HG03108 (cell line): Measurements from ENCODE around the gene PRRC1.

Experiments
- ATAC-seq: cut with Tn5 transposase; IDR thresholded peaks from one replicate; pipeline ENCODE4 v1.9.1; 2021; ENCODE audit warnings: moderate library complexity; ENCODE audit not compliant: unreplicated experiment

The PRRC1 gene

GRCh38 chr5:127574852-127575679, 57.6 kb downstream of the PRRC1 start:
- no peak for ATAC-seq

- no peak for ATAC-seq
These were observed 60.0 kb downstream of the PRRC1 start for GRCh38 chr5:127577458-127577857.

GRCh38 chr5:127580731-127581130, 63.3 kb downstream of the PRRC1 start:
- no peak for ATAC-seq

DNA sequence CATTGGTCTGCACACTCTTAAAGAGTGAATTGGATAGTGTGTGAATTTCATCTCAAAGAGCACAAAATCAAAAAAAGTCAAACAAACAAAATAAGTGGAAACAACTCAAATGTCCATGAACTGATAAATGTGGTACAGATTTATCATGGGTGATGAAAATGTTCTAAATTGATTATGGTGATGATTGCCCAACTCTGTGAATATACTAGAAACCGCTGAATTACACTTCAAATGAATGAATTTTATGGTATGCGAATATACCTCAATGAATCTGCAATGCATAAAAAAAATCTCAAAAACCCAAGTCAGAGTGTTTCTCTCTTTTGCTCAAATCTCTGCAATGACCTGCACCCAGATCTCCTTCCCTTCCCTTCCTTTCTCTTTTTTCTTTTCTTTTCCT, 64.0 kb downstream of the PRRC1 start:
- no peak for ATAC-seq

DNA sequence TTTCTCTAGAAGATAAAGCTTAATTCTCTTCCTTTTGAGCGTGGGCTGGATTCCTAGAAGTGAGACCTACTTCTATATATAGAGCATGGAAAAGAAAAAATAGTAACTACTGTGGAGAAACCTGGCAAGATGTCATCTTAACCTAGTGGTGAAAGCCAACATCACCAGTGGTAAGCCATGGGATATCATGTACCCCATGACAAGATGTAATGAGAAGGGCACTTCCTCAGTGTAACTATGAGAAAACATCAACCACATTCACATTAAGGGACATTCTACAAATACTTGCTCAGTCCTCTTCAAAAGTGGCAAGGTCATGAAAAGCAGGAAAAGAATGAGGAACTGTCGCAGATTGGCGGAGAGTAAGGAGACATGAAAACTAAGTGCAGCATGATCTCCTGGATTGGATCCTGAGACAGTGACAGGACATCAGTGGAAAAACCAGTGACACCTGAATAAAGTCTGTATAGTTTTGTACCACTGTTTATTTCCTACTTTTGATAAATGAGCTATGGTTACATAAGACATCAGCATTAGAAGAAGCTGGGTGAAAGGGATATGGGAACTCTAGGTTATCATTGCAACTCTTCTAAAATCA, 65.4 kb downstream of the PRRC1 start:
- ATAC-seq: no peak

DNA sequence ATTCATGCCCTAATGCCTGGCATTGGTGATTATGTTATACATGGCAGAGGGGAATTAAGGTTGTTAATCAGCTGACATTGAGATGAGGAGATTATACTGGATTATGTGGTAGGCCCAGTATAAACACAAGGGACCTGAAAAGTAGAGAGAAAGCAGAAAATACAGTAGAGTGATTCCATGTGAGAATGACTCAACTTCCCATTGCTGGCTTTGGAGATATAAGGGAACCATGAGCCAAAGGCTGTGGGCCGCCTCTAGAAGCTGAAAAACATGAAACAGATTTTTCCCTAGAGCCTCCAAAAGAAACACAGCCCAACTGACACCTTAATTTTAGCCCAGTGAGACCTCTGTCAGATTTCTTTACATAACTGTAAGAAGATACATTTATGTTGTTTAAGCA, 66.4 kb downstream of the PRRC1 start:
- ATAC-seq: no peak

DNA sequence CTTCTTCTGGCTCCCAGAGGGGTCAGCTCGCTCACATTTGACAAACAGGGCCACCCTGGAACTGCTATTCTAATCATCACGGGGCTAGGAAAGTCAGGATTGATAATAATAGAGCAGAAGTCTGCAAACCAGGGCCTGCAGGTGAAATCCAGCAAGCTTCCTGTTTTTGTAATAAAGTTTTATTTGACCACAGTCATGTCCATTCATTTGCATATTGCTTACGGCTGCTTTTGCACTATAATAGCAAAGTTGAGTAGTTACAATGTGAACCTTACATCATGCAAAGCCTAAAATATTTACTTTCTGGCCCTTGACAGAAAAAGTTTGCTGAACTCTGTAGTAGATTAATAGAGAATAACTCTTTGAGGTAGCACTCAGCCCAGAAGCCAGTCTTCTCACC, 68.2 kb downstream of the PRRC1 start:
- no peak for ATAC-seq

DNA sequence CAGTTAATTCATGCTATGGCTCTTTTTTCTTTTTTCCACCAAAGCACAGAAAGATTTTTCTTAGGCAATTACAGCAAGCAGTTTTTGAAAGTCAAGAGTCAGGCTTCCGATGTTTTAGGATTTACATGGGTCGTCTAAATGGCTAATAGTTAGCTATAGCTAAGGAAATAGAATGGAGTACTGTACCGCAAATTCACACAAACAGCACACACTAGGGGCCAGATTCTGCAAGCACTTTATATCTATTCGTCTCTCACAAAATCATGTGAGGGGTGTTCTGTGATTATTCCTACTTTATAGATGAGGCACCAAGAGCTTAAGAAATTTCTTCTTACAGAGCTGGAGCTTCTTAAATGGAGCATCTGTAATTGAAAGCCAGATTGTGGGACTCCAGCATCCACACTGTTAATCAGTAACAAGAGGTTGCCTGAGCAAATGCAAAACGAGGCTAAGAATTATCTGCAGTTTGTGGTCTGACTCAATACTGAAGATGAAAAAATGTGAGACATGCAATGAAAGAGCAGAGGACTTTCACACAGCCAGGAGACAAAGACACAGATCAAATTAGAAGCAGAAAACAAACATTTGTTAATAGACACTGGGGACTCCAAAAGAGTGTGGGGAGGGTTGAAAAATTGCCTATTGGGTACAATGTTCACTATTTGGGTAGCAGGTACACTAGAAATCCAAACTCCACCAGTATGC, 68.8 kb downstream of the PRRC1 start:
- peak; percentile 78 for ATAC-seq

DNA sequence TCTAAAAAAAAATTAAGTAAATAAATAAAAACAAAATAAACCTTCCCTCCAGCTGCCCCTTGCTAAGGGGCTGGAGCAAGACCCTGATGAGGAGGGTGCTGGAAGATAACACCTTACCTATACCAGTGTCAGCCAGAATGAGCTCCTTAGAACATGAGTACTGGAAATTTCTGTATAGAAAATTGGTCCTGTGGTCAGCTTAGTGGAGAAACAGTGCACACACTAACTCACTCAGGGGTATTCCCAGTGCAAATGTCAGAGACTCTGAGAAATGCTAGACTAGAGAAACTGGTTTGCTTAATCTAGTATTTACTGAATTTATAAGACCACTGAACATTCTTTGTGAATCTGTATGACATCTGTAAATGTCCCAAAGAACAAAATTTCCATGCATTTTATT, 69.4 kb downstream of the PRRC1 start:
- peak; percentile 50 for ATAC-seq

DNA sequence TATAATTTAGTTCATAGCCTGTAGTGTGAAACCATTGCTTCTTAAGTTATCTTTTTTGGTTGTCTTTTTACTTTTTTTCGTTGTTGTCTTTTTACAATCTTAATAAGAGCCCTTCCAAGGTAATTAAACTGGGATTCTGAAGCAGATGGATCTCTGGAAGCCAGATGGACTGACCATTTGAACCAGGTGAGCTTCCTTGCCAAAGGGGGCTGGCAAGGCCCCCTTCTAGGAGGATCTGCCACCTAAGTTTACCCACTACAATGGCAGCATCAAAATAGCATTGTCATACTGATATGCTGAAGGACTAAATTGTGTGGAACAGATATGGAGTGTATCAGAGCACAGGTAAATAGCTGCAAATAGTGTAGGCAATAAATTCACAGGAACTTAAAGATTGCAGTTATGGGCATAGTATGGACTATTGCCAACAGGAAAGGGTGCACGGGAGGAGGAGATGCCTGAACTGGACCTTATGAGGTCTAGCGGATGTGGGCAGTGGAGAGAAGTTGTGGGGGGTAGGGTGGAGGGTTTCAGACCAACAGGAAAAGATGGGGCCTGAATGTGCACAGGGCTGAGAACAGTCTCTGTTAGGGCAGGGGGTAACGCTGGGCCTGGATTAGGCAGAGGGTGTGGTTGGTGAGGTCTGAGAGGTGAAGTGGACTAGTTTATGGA, 69.9 kb downstream of the PRRC1 start:
- ATAC-seq: no peak

- ATAC-seq: no peak
These were observed 70.9 kb downstream of the PRRC1 start for GRCh38 chr5:127588368-127588767.

DNA sequence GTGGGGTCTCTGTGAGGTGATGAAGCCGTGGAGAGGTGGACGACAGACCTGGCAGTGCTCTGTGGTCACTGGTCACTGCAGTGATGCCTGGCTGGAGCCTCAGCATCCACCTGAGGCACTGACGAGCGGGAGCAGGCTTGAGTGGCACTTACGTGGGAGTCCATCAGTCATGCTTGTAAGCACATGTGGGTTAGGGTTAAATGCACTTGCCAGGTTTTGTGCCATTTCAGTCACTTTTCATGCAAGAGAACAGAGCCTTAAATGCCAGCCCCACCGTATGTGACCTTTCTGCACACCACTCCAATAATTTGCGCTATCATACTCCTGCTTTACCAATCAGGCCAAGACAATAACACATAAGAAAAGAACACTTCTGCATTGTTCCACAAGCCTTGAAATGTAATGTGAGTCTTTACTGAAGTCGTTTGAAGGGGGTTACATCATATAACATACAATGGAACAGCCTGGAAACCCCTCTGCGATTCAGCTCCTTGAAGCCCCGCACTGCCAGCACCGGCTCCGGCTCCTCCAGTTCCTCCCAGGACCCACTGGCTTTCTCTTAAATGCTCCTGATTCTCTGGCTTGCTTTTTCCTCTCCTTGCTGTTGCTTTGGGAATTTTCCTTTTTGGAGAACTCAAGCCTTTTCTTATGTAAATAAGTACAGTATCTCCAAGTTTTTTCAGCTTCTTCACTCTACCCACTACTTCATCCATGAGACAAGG, 72.0 kb downstream of the PRRC1 start:
- no peak for ATAC-seq

DNA sequence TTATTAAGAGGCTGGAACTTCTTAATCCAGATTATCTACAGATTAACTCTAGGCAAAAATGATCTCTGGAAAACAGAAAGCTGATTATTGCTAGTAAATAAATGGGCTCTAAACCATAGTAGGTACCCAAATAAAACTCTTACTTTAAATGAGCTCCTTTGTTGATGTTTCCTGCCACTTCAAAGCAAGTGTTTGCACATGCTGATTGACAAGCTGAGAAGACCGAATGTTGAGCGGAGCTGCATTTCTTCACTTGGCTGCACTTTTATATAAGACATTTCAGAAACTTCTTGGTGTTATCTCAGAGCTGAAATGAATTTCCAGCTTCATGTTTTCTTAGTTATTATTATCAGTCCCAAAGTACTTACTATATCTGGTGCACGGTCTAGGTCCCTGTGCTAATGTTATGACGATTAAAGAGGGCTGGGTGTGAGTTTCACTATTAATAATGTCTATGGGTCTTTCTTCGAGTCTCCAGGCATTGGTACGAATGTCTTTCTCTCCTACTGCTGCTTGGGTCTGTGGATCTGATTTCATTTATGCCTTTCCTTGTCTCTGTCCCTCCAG, 72.8 kb downstream of the PRRC1 start:
- no peak for ATAC-seq

DNA sequence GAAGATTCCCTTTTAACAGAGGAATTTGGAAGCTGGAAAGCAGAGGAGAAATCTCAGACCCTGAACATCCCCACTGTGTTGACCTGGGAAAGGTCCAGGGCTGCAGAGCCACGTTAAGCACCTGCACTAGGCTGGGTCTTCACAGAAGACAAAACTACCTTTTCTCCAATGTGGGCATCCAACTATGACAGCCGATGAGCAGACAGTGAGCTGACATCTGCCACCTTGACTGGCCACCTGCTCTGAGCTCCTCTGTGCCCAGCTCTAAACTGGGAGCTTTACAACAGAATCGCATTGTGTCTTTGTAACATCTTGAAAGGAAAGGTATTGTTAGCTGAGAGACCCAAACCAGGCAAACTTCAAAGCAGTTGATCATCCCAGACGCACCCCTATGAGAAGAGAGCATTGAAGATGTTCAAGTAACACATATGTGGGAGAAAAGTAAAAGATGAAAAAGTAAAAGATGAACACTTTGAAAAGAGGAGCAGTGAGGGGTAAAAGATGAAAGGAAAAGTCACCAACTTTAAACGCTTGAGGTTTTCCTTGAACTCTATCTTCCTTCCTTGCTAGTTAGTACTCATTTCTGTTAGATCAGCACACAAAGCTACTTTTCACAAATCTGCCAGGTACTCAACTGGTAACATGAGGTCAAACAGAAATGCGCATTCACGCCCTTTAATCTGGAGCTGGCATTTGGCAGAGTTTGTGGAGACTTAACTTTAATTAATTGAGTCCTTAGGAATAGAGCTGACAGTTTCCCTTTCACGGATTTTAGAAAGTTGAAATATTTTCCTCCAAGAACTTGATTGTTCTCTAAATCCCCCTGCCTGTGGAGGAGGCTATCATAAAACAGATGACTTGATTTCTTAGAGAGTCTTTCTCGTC, 78.3 kb downstream of the PRRC1 start:
- no peak for ATAC-seq

- ATAC-seq: no peak
These were observed 79.1 kb downstream of the PRRC1 start for GRCh38 chr5:127596501-127596900.

- ATAC-seq: no peak
These were observed 81.9 kb downstream of the PRRC1 start for GRCh38 chr5:127599320-127599719.

DNA sequence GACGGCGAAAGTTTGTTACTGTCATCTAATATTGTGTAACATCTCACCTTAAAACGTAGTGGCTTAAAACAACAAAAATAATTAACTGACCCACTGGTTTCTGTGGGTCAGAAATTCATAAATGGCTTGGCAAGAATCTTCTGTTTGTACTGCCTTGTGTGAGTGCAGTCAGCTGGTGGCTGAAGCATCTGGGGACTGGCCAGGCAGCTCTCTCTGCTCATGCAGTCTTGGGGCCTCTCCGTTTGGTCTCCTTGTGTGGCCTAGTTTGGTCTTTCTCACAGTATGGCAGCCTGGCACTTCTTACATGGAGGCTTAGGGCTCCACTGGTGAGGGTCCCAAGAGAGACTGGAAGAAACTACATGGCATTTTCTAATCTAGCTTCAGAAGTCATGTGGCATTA, 82.4 kb downstream of the PRRC1 start:
- no peak for ATAC-seq

DNA sequence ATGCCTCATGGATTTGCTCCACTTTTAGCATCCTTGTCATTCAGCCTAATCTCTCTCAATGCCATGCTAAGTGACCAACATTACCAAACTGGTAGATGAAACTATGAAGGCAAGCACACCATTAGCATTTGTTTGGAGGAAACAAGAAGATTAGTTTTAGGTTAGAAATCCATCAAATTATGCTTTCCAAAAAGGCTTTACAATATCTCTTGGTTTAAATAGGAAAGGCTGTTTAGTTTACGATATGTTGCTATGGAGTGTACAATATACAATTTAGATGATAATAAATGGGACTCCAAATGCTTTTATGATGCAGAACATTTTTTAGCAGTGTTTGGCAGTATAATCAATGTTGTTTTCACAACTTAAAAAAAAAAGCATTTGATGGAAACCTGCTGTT, 83.7 kb downstream of the PRRC1 start:
- no peak for ATAC-seq

GRCh38 chr5:127601601-127602000, 84.2 kb downstream of the PRRC1 start:
- ATAC-seq: no peak

DNA sequence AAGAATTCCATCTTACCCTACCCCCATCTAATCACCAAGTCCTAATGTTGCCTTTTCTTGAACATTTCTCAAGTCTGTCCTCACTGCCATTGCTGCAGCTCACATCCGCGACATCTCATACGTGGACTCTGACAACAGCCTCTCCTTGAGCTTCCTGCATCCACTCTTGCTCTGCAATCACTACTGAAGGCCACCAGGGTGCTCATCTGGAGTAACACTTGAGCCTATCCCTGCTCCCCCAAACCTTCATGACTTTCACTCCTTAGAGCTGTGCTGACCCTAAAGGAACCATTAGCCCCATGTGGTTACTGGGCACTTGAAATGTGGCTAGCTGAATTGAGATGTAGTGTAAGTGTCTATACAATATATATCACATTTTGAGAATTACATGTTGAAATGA, 85.0 kb downstream of the PRRC1 start:
- ATAC-seq: no peak
